ENCODE data around the gene CNN1. TPM values are rescaled to one million over a fixed set of nuclear protein-coding genes. Genes with fewer than 3 reads are reported as not detected.
A peak's percentile ranks its signal among the peaks of the same experiment; 100 is the strongest.

Gene CNN1
- total RNA-seq, 1 donor: 9.8 TPM

DNA sequence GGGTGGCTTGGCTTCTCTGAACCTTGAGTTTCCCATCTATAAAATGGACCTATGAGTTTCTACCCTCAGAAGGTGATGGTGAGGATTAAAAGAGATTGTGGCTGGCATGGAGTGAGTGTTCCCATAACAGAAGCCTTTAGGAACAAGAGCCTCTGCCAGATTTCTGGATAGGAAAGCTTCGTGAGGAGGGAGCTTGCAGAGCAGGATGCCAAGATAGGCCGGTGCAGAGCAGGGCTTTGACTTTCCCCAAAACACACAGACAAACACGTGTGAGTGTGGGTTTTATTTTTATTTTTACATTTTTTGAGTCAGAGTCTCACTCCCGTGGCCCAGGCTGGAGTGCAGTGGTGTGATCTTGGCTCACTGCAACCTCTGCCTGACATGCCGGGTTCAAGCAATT is 3.7 kb upstream of the CNN1 start:
- H3K4me1 ChIP-seq (ENCODE audit: insufficient read depth, low read length): peaks cover 30% of the 10 kb centered on the region
- no peaks in the 10 kb centered on the region for H3K27me3 ChIP-seq (ENCODE audit: insufficient read depth, low read length)
- H2AFZ ChIP-seq (ENCODE audit: low read length): no peak overlapping the region
- no peaks in the 10 kb centered on the region for H3K36me3 ChIP-seq (ENCODE audit: insufficient read depth, low read length)
- H3K79me2 ChIP-seq (ENCODE audit: insufficient read depth, low read length): no peaks in the 10 kb centered on the region
- TF ChIP-seq, protein P1, sequence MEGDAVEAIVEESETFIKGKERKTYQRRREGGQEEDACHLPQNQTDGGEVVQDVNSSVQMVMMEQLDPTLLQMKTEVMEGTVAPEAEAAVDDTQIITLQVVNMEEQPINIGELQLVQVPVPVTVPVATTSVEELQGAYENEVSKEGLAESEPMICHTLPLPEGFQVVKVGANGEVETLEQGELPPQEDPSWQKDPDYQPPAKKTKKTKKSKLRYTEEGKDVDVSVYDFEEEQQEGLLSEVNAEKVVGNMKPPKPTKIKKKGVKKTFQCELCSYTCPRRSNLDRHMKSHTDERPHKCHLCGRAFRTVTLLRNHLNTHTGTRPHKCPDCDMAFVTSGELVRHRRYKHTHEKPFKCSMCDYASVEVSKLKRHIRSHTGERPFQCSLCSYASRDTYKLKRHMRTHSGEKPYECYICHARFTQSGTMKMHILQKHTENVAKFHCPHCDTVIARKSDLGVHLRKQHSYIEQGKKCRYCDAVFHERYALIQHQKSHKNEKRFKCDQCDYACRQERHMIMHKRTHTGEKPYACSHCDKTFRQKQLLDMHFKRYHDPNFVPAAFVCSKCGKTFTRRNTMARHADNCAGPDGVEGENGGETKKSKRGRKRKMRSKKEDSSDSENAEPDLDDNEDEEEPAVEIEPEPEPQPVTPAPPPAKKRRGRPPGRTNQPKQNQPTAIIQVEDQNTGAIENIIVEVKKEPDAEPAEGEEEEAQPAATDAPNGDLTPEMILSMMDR (IDR thresholded peaks at IDR 0.05; ENCODE audit: extremely low read depth, low read depth, low read length): no peak
- H3K4me2 ChIP-seq (ENCODE audit: insufficient read depth, low read length): no peak overlapping the region
- no peak overlapping the region for H3K4me3 ChIP-seq (ENCODE audit: insufficient read depth, low read length)
- H4K20me1 ChIP-seq (ENCODE audit: insufficient read depth, low read length): no peaks in the 10 kb centered on the region
- no peaks in the 10 kb centered on the region for H3K9me3 ChIP-seq (ENCODE audit: low read depth, low read length)
- peak; percentile 56 for DNase-seq (ENCODE audit: insufficient read length, low spot score, missing footprints)
- H3K27ac ChIP-seq (ENCODE audit: low read depth, low read length): no peak overlapping the region

DNA sequence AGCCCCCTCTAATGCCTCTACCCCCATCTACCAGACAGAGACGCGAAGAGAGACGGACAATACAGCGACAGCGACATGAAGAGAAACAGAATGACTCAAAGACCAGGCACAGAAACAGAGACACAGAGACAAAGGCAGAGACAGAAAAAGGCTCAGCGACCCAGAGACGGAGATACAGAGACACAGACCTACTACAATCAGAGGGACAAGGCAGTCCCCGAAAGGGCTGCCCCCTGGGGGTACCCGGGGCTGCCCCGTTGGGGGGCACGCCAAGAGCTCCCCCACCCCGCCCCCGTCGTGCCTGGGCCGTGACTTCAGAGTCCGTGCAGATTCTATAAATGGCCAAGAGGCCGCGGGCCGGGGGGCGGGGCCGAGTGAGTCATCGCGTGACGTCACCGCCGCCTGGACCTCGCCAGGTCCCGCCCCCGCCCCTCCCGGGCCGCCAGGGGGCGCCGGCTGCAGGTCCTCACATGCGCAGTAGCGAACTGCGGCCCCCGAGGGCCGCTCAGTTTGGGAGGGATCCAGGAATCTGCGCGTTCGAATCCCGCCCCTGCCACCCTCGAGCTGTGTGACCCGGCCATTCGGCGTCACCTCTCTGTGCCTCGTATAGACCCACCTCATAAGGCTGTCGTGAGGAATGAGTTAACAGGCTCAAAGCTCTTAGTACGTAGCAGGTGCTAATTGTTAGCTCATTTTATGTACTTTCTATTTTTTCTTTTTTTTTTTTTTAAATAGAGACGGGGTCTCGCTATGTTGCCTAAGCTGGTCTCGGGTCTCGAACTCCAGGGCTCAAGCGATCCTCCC is 2.7 kb upstream of the CNN1 start:
- Histone ChIP-seq H3K36me3 (ENCODE audit: insufficient read depth, low read length) (no peaks in the 10 kb centered on the region), H4K20me1 (ENCODE audit: insufficient read depth, low read length) (no peaks in the 10 kb centered on the region), H3K4me2 (ENCODE audit: insufficient read depth, low read length) (peak overlapping the region; percentile 71), H3K27me3 (ENCODE audit: insufficient read depth, low read length) (no peaks in the 10 kb centered on the region), H3K4me1 (ENCODE audit: insufficient read depth, low read length) (peaks cover 30% of the 10 kb centered on the region), H2AFZ (ENCODE audit: low read length) (peak overlapping the region; percentile 67), H3K27ac (ENCODE audit: low read depth, low read length) (peak overlapping the region; percentile 80), H3K79me2 (ENCODE audit: insufficient read depth, low read length) (no peaks in the 10 kb centered on the region), H3K4me3 (ENCODE audit: insufficient read depth, low read length) (peak overlapping the region; percentile 63), H3K9me3 (ENCODE audit: low read depth, low read length) (no peaks in the 10 kb centered on the region)
- TF ChIP-seq, protein P1 (IDR thresholded peaks at IDR 0.05; ENCODE audit: extremely low read depth, low read depth, low read length): peak; percentile 87
- peak; percentile 100 for DNase-seq (ENCODE audit: insufficient read length, low spot score, missing footprints)

DNA sequence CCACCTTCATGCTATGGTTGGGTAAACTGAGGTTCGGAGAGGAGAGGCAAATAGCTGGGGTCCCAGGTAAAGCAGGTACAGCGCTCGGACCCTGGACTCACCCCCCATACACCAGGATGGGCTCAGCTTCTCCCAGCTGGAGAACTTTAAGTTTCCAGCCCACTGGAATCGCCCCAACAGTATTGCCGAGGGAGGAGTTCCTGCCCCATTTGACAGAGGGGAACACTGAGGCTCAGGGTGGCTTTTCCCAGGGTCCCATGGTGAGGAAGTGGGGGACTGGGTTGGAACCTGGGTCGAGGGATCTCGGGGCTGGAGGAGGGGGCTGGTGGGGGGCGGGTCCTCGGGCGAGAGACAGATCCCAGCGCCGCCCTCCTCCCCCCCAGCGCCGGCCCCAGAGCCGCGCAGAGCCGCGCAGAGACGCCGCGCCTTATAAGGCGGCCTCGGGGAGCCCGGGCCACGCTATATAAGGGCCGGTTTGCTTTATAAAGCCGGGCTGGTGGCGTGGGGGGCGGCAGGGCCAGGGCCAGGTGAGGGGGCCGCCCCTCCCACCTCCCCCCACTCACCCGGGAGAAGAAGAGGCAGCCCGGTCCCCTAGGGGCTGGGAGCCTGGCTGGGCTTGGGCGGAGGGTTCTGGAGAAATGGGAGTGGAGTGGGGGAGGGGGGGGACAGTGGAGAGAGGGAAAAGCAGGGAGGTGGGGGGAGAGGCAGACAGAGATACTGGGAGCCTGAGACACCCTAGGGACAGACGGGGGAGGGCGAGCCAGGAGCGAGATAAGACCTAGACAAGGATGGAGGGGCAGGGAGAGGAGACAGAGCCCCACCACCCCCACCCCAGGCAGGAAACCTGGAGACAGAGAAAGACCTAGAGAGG is 1.1 kb downstream of the CNN1 start:
- Histone ChIP-seq H3K27me3 (ENCODE audit: insufficient read depth, low read length) (no peaks in the 10 kb centered on the region), H3K27ac (ENCODE audit: low read depth, low read length) (no peak overlapping the region), H3K4me2 (ENCODE audit: insufficient read depth, low read length) (peak overlapping the region; percentile 68), H4K20me1 (ENCODE audit: insufficient read depth, low read length) (no peaks in the 10 kb centered on the region), H3K36me3 (ENCODE audit: insufficient read depth, low read length) (no peaks in the 10 kb centered on the region), H3K4me1 (ENCODE audit: insufficient read depth, low read length) (peaks cover 15% of the 10 kb centered on the region), H2AFZ (ENCODE audit: low read length) (no peak overlapping the region), H3K79me2 (ENCODE audit: insufficient read depth, low read length) (no peaks in the 10 kb centered on the region), H3K4me3 (ENCODE audit: insufficient read depth, low read length) (peak overlapping the region; percentile 58), H3K9me3 (ENCODE audit: low read depth, low read length) (no peaks in the 10 kb centered on the region)
- TF ChIP-seq, protein P1 (IDR thresholded peaks at IDR 0.05; ENCODE audit: extremely low read depth, low read depth, low read length): no peak
- peak; percentile 89 for DNase-seq (ENCODE audit: insufficient read length, low spot score, missing footprints)

DNA sequence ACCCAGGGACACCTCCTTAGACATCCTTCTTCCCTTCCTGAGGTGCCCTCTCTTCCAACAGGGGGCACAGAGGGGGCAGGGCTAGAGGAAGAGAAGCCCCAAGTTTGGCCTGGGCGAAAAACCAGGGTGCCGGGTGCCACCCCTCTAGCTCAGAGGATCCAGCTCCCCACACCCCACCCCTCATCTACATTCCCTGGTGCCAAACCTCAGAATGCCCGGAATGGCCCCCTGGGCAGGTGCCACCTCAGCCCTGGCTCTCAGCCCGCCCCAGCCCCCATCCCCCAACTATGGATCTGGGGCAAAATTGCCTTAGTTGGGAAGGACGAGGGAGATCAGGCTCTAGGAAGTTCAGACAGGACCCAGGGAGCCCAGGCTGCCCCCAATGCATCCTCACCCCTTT is 2.0 kb downstream of the CNN1 start:
- no peak overlapping the region for H3K27ac ChIP-seq (ENCODE audit: low read depth, low read length)
- H3K79me2 ChIP-seq (ENCODE audit: insufficient read depth, low read length): no peaks in the 10 kb centered on the region
- no peaks in the 10 kb centered on the region for H3K27me3 ChIP-seq (ENCODE audit: insufficient read depth, low read length)
- H3K36me3 ChIP-seq (ENCODE audit: insufficient read depth, low read length): no peaks in the 10 kb centered on the region
- H3K4me2 ChIP-seq (ENCODE audit: insufficient read depth, low read length): no peak overlapping the region
- DNase-seq (ENCODE audit: insufficient read length, low spot score, missing footprints): peak; percentile 35
- H3K4me1 ChIP-seq (ENCODE audit: insufficient read depth, low read length): peaks cover 11% of the 10 kb centered on the region
- TF ChIP-seq, protein P1 (IDR thresholded peaks at IDR 0.05; ENCODE audit: extremely low read depth, low read depth, low read length): no peak
- no peak overlapping the region for H3K4me3 ChIP-seq (ENCODE audit: insufficient read depth, low read length)
- H3K9me3 ChIP-seq (ENCODE audit: low read depth, low read length): no peaks in the 10 kb centered on the region
- no peak overlapping the region for H2AFZ ChIP-seq (ENCODE audit: low read length)
- no peaks in the 10 kb centered on the region for H4K20me1 ChIP-seq (ENCODE audit: insufficient read depth, low read length)
